ENCODE results near the gene CYTL1.
A peak's percentile ranks its signal among the peaks of the same experiment; 100 is the strongest.
"Not testable (repeated sequence)": the region's sequence is repeated elsewhere in the genome, so short reads cannot be mapped to it uniquely, and the experiment has no call there.

Gene CYTL1

GRCh38 chr4:5019274-5019673 lies at the start of gene CYTL1:
TSS of gene CYTL1 (minus strand) at chr4:5019458. CDS start at chr4:5019445, 13 bp downstream.
- DNase-seq: peak; percentile 57

GRCh38 chr4:5067908-5068307 lies 48.6 kb upstream of the CYTL1 start:
- DNase-seq: no peak

- not testable (repeated sequence) for DNase-seq
Observed at GRCh38 chr4:5066968-5067367, 47.7 kb upstream of the CYTL1 start.

- DNase-seq: no peak
Observed at GRCh38 chr4:5066101-5066500, 46.8 kb upstream of the CYTL1 start.

GRCh38 chr4:5055411-5055810 lies 36.2 kb upstream of the CYTL1 start:
- no peak for DNase-seq

- no peak for DNase-seq
Observed at GRCh38 chr4:5054532-5054931, 35.3 kb upstream of the CYTL1 start.

- no peak for DNase-seq
Observed at GRCh38 chr4:5052726-5053425, 33.6 kb upstream of the CYTL1 start.

GRCh38 chr4:5052204-5052702 lies 33.0 kb upstream of the CYTL1 start:
- DNase-seq: no peak

GRCh38 chr4:5051278-5052203 lies 32.3 kb upstream of the CYTL1 start, which contains the start of gene STK32B:
TSS of gene STK32B (plus strand) at chr4:5051480.
- peak; percentile 84 for DNase-seq

GRCh38 chr4:5050520-5051277 lies 31.4 kb upstream of the CYTL1 start:
- DNase-seq: peak; percentile 82

GRCh38 chr4:5048721-5049120 lies 29.5 kb upstream of the CYTL1 start:
- DNase-seq: no peak

- no peak for DNase-seq
Observed at GRCh38 chr4:5045097-5045496, 25.8 kb upstream of the CYTL1 start.

- DNase-seq: no peak
Observed at GRCh38 chr4:5044341-5044740, 25.1 kb upstream of the CYTL1 start.

GRCh38 chr4:5043579-5043978 lies 24.3 kb upstream of the CYTL1 start:
- DNase-seq: no peak

- DNase-seq: no peak
Observed at GRCh38 chr4:5041699-5042098, 22.4 kb upstream of the CYTL1 start.

GRCh38 chr4:5040856-5041620 lies 21.8 kb upstream of the CYTL1 start:
- DNase-seq: peak; percentile 61

GRCh38 chr4:5039800-5040199 lies 20.5 kb upstream of the CYTL1 start:
- no peak for DNase-seq

GRCh38 chr4:5037553-5038551 lies 18.6 kb upstream of the CYTL1 start:
- no peak for DNase-seq

GRCh38 chr4:5036239-5036638 lies 17.0 kb upstream of the CYTL1 start:
- no peak for DNase-seq

GRCh38 chr4:5034206-5034605 lies 14.9 kb upstream of the CYTL1 start:
- DNase-seq: peak; percentile 47

Measured in left hindlimb (tissue), 1 donor.